ENCODE data around the gene SHMT2. TPM values are rescaled to one million over a fixed set of nuclear protein-coding genes. Genes with fewer than 3 reads are reported as not detected.

SHMT2 gene
- total RNA-seq, 1 donor from 2014 or later, result 268 TPM

DNA sequence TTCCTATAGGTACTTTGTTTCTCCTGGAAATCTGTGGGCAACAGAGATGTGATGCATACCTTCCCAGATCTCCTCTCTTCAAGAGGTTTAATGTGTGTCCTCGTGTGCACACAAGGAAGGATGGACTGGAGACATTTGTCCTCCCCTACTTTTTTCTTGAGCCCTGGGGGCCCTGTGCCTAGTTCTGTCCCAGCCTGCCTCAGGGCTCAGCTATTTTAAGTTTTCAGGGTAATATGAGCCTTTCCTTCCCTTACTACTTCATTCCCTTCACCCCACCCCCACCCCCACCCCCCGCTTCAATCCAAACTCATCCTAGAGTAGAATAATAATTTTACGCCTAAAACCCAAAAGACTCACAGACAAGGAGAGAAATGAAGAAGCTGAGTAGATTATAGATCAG lies 21.0 kb downstream of the SHMT2 start:
- Mint-ChIP-seq H3K36me3 (ENCODE audit: low read depth) (peaks cover 15% of the 10 kb centered on the region), H3K27ac (no peak overlapping the region), H3K9me3 (no peaks in the 10 kb centered on the region), H3K27me3 (no peaks in the 10 kb centered on the region), H3K4me3 (no peak overlapping the region), H3K4me1 (peaks cover 8% of the 10 kb centered on the region)
- intact Hi-C loops (cut with micrococcal nuclease), result no loop called here
- CTCF ChIA-PET, result interaction anchor here (2.9 kb wide), 1 partner anchor 11 kb away, joined by 9 read pairs; no protein-coding TSS in a partner anchor
- TF ChIP-seq, protein P1, sequence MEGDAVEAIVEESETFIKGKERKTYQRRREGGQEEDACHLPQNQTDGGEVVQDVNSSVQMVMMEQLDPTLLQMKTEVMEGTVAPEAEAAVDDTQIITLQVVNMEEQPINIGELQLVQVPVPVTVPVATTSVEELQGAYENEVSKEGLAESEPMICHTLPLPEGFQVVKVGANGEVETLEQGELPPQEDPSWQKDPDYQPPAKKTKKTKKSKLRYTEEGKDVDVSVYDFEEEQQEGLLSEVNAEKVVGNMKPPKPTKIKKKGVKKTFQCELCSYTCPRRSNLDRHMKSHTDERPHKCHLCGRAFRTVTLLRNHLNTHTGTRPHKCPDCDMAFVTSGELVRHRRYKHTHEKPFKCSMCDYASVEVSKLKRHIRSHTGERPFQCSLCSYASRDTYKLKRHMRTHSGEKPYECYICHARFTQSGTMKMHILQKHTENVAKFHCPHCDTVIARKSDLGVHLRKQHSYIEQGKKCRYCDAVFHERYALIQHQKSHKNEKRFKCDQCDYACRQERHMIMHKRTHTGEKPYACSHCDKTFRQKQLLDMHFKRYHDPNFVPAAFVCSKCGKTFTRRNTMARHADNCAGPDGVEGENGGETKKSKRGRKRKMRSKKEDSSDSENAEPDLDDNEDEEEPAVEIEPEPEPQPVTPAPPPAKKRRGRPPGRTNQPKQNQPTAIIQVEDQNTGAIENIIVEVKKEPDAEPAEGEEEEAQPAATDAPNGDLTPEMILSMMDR (IDR thresholded peaks at IDR 0.05), result no peak
- DNase-seq (no peak), ATAC-seq (ENCODE audit: low read depth) (no peak)
- POLR2A ChIA-PET, result no interaction called here

DNA sequence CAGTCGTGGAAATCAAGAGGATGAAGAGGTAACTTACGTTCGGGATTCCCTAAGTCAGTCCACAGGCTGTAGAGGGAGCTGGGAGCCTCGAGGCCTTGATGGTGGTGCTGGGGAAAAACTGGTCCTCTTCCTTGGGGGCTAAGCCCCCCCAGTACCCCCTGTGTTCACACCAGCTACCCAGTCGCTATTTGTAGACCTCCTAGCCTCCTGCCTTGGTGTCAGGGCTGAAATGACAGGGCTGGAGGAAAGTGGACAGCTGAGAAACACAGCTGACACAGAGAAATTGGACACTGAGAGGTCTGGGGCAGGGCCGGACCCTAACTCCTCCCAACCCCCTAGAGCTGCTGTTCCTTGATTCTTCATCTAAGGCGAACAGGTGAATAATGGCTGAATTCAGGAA lies 21.4 kb downstream of the SHMT2 start, which contains the start of gene STAC3:
STAC3 (minus strand) TSS at position 232 of the 400 bp plus-strand sequence. CDS start 1,551 bp downstream, outside the sequence.
- Mint-ChIP-seq H3K27ac (no peak within 1 kb of the TSS), H3K36me3 (ENCODE audit: low read depth) (peaks cover 19% of the 10 kb centered on the region), H3K4me3 (no peak within 1 kb of the TSS), H3K9me3 (no peaks in the 10 kb centered on the region), H3K4me1 (peaks cover 8% of the 10 kb centered on the region), H3K27me3 (no peaks in the 10 kb centered on the region)
- TF ChIP-seq, protein P1 (IDR thresholded peaks at IDR 0.05), result no peak
- no peak for ATAC-seq (ENCODE audit: low read depth)
- ChIA-PET CTCF (interaction anchor here (2.9 kb wide), 1 partner anchor 11 kb away, joined by 9 read pairs; no protein-coding TSS in a partner anchor), POLR2A (no interaction called here)
- no peak for DNase-seq
- intact Hi-C loops (cut with micrococcal nuclease), result no loop called here

DNA sequence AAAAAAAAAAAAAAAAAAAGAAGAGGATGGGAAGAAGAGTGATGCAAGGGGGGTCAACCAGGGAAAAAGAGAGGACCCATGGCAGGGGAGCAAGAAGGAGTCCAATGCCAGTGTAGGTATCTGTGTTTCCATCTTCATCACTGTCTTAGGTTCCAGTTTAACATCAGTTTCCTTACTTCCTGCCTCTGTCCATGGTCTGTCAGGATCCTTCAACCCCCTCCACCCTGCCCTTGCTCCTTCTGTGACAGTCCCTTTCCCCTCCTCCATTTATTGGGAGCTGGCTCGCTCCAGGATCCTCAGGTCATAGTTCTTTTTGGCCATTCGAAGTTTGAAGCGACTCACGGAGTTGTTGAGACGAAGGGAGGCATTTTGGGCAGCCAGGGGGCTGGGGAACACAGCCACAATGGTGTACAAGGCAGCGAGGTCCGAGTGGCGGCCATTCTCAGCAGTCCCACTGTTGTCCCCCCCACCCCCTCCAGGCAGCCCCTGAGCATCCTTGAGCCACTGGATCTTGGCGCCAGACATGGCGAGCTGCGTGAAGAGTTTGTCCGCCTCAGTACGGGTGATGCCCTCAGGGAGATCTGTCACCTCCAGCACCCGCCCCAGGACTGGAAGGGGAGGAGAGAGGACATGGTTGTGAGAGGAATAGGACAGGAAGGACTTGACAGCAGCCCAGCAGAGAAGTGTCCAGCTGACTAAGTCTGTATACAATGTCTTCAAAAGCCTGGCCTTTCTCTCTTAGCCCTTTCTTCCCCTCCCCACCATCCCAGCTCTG lies 25.2 kb downstream of the SHMT2 start:
- ATAC-seq (ENCODE audit: low read depth) (no peak), DNase-seq (no peak)
- H3K36me3 Mint-ChIP-seq (ENCODE audit: low read depth), result peaks cover 49% of the 10 kb centered on the region
- no peak overlapping the region for H3K27ac Mint-ChIP-seq
- no peaks in the 10 kb centered on the region for H3K9me3 Mint-ChIP-seq
- H3K4me1 Mint-ChIP-seq, result no peaks in the 10 kb centered on the region
- intact Hi-C loops (cut with micrococcal nuclease), result no loop called here
- no peaks in the 10 kb centered on the region for H3K27me3 Mint-ChIP-seq
- CTCF ChIA-PET, result no interaction called here
- H3K4me3 Mint-ChIP-seq, result no peak overlapping the region
- POLR2A ChIA-PET, result no interaction called here
- TF ChIP-seq, protein P1 (IDR thresholded peaks at IDR 0.05), result no peak

DNA sequence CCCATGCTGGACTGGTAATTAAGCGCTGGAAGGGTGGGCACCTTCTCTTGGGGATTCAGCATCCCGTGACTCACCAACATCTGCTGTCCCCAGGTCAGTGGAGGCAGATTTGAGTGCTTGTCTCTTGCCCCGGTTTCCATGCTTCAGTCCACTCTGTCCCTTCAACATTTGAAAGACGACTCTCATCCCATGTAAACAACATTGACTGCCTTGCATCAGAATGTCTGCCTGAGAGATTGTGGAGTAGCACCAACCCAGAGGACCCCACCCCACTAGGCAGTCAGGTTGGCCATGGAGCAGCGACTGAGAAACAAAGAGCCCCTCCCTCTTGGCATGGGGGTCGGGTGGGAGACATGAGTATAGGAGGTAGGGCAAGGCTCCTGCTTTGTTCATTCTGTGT lies 26.4 kb downstream of the SHMT2 start:
- CTCF ChIA-PET, result no interaction called here
- H3K36me3 Mint-ChIP-seq (ENCODE audit: low read depth), result peaks cover 60% of the 10 kb centered on the region

More for the DNA sequence above, 26.4 kb downstream of the SHMT2 start:
- ATAC-seq (ENCODE audit: low read depth) (no peak), DNase-seq (no peak)
- Mint-ChIP-seq H3K27ac (no peak overlapping the region), H3K27me3 (no peaks in the 10 kb centered on the region), H3K9me3 (no peaks in the 10 kb centered on the region), H3K4me1 (no peaks in the 10 kb centered on the region), H3K4me3 (no peak overlapping the region)
- intact Hi-C loops (cut with micrococcal nuclease), result no loop called here
- TF ChIP-seq, protein P1 (IDR thresholded peaks at IDR 0.05), result no peak
- POLR2A ChIA-PET, result no interaction called here
